GM12875 (cell line): ENCODE results near the gene INSYN2B.

Source experiments
- H3K4me3 ChIP-seq: one replicate; pipeline ENCODE4 v1.5.1; 2011; ENCODE audit warnings: low read depth, low read length, control low read depth
- CTCF ChIP-seq: IDR thresholded peaks from 2 replicates; pipeline ENCODE4 v1.5.1; 2011; ENCODE audit warnings: low read depth, mild to moderate bottlenecking, control low read depth, inconsistent platforms, low read length, moderate library complexity, borderline replicate concordance; ENCODE audit not compliant: insufficient read depth

INSYN2B gene

DNA sequence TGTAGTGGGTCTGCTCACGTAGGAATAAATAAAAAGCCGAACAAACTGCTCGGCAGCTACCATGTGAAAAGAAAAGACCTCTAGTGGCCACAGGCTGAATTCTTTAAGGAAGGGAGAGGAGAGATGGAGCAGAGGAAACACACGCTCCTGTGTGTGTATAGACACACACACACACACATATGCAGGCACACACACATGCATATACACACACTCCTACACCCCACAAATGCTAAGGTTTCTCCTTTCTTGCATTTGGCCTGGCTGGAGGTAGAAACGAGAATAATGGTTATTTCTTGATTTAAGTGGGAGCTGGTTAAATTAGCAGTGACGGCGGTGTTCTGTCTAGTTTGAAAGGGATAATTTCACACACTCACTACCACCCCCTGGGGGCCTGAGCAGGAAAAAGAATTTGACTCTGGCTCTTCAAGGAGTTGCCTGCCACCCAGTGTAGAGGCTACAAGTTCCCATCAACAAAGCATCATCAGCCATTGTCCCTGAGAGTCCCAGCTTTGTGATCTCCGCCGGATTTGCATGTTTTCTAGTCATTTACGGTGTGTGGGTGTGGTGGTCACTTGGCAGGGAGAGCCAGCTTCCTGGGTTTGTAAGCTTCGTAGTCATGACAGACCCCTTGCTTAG, at the start of gene INSYN2B:
INSYN2B (minus strand) TSS at position 78 of the 636 bp plus-strand sequence. CDS start 96,597 bp downstream, outside the sequence.
- no peak within 1 kb of the TSS for H3K4me3 ChIP-seq
- TF ChIP-seq CTCF, result peak; percentile 46; the same call in 1 of the 2 replicates

DNA sequence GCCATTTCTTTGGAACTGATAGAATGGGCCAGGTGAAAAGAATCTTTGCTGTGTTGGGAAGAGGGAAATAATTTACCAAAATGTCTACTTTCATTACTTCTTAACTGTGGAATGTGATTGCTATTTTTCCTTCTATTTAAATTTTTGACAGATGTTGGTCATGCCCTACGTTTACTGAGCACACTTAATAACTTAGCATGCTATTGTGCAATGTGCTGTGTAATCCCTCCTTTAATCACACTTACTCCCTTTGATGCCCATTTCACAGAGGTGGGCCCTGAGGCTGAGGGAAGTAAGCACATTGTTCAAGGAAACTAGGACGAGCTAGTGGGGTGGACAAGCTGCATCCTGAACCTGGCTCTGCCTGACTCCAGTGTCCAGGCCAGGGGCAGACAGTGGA, 47.8 kb upstream of the INSYN2B start:
- no peak for TF ChIP-seq CTCF

DNA sequence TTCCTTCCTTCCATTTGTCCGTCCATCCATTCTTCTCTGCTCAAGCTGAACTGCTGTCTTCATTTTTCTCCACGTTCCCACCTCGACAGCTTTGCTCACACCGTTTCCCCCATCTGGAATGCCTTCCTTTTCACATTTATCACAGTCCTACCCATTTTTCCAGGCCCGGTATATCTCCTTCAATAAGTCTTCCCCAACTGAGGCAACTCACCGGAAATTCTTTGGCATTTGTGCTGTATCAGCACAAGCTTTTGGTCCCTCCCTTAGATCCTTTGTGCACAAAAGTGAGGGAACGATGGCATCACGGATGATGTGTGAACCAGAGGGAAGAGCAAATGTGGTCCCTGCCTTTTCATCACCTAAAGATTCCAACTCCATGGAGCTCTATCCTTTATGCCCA, 45.6 kb upstream of the INSYN2B start:
- TF ChIP-seq CTCF, result no peak
- H3K4me3 ChIP-seq, result no peak overlapping the region

More for the DNA sequence above, 47.8 kb upstream of the INSYN2B start:
- H3K4me3 ChIP-seq, result no peak overlapping the region

- no peak for TF ChIP-seq CTCF
- no peak overlapping the region for H3K4me3 ChIP-seq
Observed at GRCh38 chr5:170021506-170021905, 41.2 kb upstream of the INSYN2B start.

- TF ChIP-seq CTCF, result no peak
- no peak overlapping the region for H3K4me3 ChIP-seq
Observed at GRCh38 chr5:170020423-170020822, 40.1 kb upstream of the INSYN2B start.

- TF ChIP-seq CTCF, result no peak
Observed at GRCh38 chr5:170012622-170013021, 32.3 kb upstream of the INSYN2B start.

GRCh38 chr5:170011751-170012150, 31.5 kb upstream of the INSYN2B start:
- no peak for TF ChIP-seq CTCF
- no peak overlapping the region for H3K4me3 ChIP-seq

More at GRCh38 chr5:170012622-170013021, 32.3 kb upstream of the INSYN2B start:
- H3K4me3 ChIP-seq, result no peak overlapping the region
